Neural progenitor cell (in vitro differentiated cells): Measurements from ENCODE around the gene CAND2.

Source experiments
- EZH2 ChIP-seq: fragments of 200-600 bp; sonication (generic); IDR thresholded peaks from 2 replicates; pipeline ENCODE4 v1.6.1; 2017; ENCODE audit warnings: antibody characterized with exemption, mild to moderate bottlenecking, moderate library complexity
- TF ChIP-seq, protein P1 (sequence below): fragments of 200-600 bp; sonication (generic); IDR thresholded peaks from 2 replicates; pipeline ENCODE4 v1.5.1; 2017; ENCODE audit warnings: antibody characterized with exemption, mild to moderate bottlenecking

DNA sequence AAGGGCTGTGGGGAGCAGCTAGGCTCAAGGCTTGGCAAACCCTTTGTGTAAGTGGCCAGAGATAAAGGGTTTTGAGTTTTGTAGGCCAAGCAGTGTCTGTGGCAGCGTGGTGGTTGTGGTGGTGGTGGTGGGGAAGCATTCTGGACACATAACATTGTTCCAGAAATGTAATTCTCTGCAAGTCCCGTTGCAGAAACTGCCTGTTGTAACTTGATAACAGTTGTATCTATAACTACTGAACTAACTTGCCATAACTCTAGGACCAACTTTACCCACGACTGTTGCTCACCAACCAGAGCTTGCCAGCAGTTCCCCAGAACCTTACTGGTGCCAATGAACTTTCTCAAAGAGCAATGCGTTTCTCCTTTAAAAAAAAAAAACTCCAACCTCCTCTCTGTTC is 19.3 kb upstream of the CAND2 start:
- TF ChIP-seq, protein P1, sequence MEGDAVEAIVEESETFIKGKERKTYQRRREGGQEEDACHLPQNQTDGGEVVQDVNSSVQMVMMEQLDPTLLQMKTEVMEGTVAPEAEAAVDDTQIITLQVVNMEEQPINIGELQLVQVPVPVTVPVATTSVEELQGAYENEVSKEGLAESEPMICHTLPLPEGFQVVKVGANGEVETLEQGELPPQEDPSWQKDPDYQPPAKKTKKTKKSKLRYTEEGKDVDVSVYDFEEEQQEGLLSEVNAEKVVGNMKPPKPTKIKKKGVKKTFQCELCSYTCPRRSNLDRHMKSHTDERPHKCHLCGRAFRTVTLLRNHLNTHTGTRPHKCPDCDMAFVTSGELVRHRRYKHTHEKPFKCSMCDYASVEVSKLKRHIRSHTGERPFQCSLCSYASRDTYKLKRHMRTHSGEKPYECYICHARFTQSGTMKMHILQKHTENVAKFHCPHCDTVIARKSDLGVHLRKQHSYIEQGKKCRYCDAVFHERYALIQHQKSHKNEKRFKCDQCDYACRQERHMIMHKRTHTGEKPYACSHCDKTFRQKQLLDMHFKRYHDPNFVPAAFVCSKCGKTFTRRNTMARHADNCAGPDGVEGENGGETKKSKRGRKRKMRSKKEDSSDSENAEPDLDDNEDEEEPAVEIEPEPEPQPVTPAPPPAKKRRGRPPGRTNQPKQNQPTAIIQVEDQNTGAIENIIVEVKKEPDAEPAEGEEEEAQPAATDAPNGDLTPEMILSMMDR = no peak
- no peak for TF ChIP-seq EZH2
